HL-60 (cell line): ENCODE results near the gene PTF1A.

Experiments used
- DNase-seq, 2 experiments: peaks; one replicate each; pipeline ENCODE4 v3.0.0-alpha.2; 2010 to 2020; ENCODE audit warnings: low read depth in 1 of 2, low spot score in 1 of 2
- H3K27ac ChIP-seq: fragments of 250-450 bp; sonication (Bioruptor Pico); replicated peaks from 2 replicates; pipeline ENCODE4 v1.5.1; 2020; ENCODE audit warnings: mild to moderate bottlenecking, moderate library complexity
- H3K27me3 ChIP-seq: fragments of 250-450 bp; sonication (Bioruptor Pico); 2 replicates; pipeline ENCODE4 v1.5.1; 2021; ENCODE audit warnings: mild to moderate bottlenecking, moderate library complexity; ENCODE audit not compliant: insufficient read depth, poor library complexity, severe bottlenecking
- H3K4me3 ChIP-seq: replicated peaks from 2 replicates; pipeline ENCODE4 v1.5.1; 2011; ENCODE audit warnings: mild to moderate bottlenecking, control low read depth, low read length; ENCODE audit not compliant: insufficient read depth
- CTCF ChIP-seq: IDR thresholded peaks from one replicate; pipeline ENCODE4 v1.5.1; 2011; ENCODE audit warnings: low read length, control low read depth, inconsistent platforms; ENCODE audit not compliant: insufficient read depth
- GABPA ChIP-seq: IDR thresholded peaks from 2 replicates; pipeline ENCODE4 v1.6.1; 2012; ENCODE audit warnings: low read depth
- POLR2AphosphoS5 ChIP-seq: IDR thresholded peaks from 2 replicates; pipeline ENCODE4 v1.6.1; 2012; ENCODE audit warnings: low read depth
- REST ChIP-seq: IDR thresholded peaks from 2 replicates; pipeline ENCODE4 v1.6.1; 2012; ENCODE audit warnings: low read depth; ENCODE audit not compliant: insufficient replicate concordance
- SPI1 ChIP-seq: IDR thresholded peaks from 2 replicates; pipeline ENCODE4 v1.6.1; 2012; ENCODE audit warnings: low read depth, mild to moderate bottlenecking, borderline replicate concordance

Gene PTF1A

DNA sequence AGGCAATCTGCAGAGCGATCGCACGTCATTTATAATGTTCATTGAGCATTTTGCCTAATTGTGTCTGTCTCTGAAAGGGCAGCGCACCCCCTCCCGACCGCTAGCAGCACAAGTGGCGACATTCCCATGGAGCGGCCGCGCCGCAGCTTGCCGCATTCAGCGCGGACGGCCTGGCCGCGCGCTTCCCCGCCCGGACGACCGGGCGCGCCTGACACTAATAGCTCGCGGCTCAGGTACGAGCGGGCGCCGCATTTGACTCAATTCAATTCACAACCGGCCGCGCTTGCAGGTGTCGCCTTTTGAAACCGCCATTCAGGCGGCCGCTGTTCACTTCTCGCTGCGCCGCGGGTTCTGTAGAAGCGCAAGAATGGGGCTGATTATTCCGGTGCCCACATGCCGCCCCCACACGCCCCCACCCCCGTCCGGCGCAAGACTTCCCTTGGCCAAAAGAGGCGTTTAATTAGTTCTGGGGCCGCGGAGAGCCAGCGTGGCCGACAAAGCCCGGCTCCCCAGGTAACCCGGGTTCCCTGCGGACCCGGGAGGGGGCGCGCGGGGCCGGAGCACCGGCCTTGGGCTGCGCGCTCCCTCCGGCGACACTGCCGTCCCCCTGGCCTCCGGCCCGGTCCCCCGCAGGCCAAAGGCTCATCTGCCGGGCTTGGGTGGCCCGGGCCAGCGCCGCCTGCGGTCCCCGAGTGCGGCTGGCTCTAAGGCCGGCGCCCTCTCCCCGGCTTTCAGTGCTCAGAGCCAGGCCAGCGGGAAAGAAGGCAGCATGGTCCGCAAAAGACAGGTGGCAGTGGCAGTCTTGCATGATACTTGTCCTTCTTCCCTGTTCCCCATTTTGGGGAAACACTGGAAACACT lies 18.7 kb upstream of the PTF1A start:
- Histone ChIP-seq H3K27ac (no peak overlapping the region), H3K4me3 (no peak overlapping the region), H3K27me3 (no peaks in the 10 kb centered on the region)
- TF ChIP-seq SPI1 (no peak), REST (no peak), CTCF (no peak), POLR2AphosphoS5 (no peak), GABPA (no peak)
- DNase-seq: no peak

- Histone ChIP-seq H3K4me3 (no peak overlapping the region), H3K27ac (no peak overlapping the region), H3K27me3 (no peaks in the 10 kb centered on the region)
- DNase-seq: no peak
- TF ChIP-seq GABPA (no peak), SPI1 (no peak), CTCF (no peak), REST (no peak)
Measured at GRCh38 chr10:23174074-23174976, 17.8 kb upstream of the PTF1A start.

DNA sequence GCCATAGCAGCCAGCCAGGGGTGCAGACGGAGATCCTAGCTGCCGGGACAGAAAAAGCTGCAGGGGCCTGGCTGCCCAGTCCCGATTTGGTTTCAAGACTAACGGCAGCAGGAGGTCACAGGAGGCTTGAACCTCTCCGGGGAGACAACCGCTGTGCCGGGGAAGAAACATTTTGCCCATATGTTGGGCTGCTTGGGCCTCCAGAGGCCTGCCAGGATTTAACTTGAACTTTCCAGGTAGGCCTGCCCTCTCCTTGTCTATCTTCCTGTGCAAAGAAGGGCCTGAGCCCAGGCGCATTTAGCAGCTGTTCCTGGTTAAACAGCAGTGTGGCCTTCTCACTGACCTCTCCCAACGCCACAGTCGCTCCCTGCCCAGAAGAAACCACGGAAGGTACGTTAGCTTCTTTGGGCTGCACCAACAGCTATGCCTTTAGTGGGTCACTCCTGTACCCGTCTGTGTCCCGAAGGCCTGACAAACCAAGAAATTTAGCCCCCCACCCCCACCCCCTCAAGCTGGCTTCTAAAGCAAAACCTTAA lies 17.1 kb upstream of the PTF1A start:
- no peak overlapping the region for H3K27ac ChIP-seq
- no peak overlapping the region for H3K4me3 ChIP-seq
- TF ChIP-seq CTCF: no peak
- TF ChIP-seq REST: no peak
- TF ChIP-seq POLR2AphosphoS5: no peak
- TF ChIP-seq SPI1: no peak
- no peak for TF ChIP-seq GABPA
- DNase-seq: no peak
- no peaks in the 10 kb centered on the region for H3K27me3 ChIP-seq
